H1 (cell line): ENCODE data around the gene HOXC5.

Experiments
- ASH2L ChIP-seq: fragments of 200-600, 300-600 bp; sonication (generic); IDR thresholded peaks from one replicate; pipeline ENCODE4 v1.7.1; 2017; ENCODE audit warnings: low read length
- BCL11A ChIP-seq, 2 experiments: IDR thresholded peaks; one replicate each; pipeline ENCODE4 v1.6.1; 2011; ENCODE audit warnings: low read depth in 2 of 2, low read length in 2 of 2, mild to moderate bottlenecking in 2 of 2
- EP300 ChIP-seq, 2 experiments: IDR thresholded peaks; 1 replicate in 1 of 2; 2 replicates in 1 of 2; pipeline ENCODE4 v1.6.1; 2011 to 2012; ENCODE audit warnings: low read depth in 2 of 2, low read length in 2 of 2, mild to moderate bottlenecking in 2 of 2, borderline replicate concordance in 1 of 2, inconsistent platforms in 1 of 2, moderate library complexity in 1 of 2
- JUND ChIP-seq: IDR thresholded peaks from 2 replicates; pipeline ENCODE4 v1.6.1; 2011; ENCODE audit warnings: mild to moderate bottlenecking, improper control_type of control experiment, low read length
- KDM5A ChIP-seq: fragments of 200-600 bp; IDR thresholded peaks from 2 replicates; pipeline ENCODE4 v1.7.1; 2012; ENCODE audit warnings: mild to moderate bottlenecking, low read length, inconsistent platforms, mixed read lengths
- MAFK ChIP-seq: IDR thresholded peaks from 2 replicates; pipeline ENCODE4 v1.6.1; 2012; ENCODE audit warnings: low read depth, mild to moderate bottlenecking, improper control_type of control experiment, low read length
- POLR2A ChIP-seq, 2 experiments: IDR thresholded peaks; 1 replicate in 1 of 2; 2 replicates in 1 of 2; pipeline ENCODE4 v1.6.1; 2011; ENCODE audit warnings: low read depth in 2 of 2, low read length in 2 of 2, mild to moderate bottlenecking in 2 of 2; ENCODE audit errors: control extremely low read depth in 1 of 2
- POLR2AphosphoS5 ChIP-seq: IDR thresholded peaks from 2 replicates; pipeline ENCODE4 v1.6.1; 2011; ENCODE audit warnings: low read depth, low read length
- SUZ12 ChIP-seq: fragments of 200-600 bp; sonication (generic); IDR thresholded peaks from 2 replicates; pipeline ENCODE4 v1.6.1; 2012; ENCODE audit warnings: mild to moderate bottlenecking, inconsistent platforms, low read length, moderate library complexity, mixed read lengths
- TCF12 ChIP-seq: IDR thresholded peaks from 2 replicates; pipeline ENCODE4 v1.6.1; 2011; ENCODE audit warnings: low read depth, mild to moderate bottlenecking, low read length
- ZNF274 ChIP-seq: IDR thresholded peaks from 2 replicates; pipeline ENCODE4 v1.7.0; 2012; ENCODE audit warnings: low read length, borderline replicate concordance; ENCODE audit errors: extremely low read depth
- TF ChIP-seq, protein P1 (sequence below), 3 experiments: IDR thresholded peaks; 1 replicate in 2 of 3; 2 replicates in 1 of 3; pipeline versions ENCODE4 v1.5.1 to v1.6.1; 2011; ENCODE audit warnings: low read length in 3 of 3, mild to moderate bottlenecking in 3 of 3, inconsistent platforms in 2 of 3, low read depth in 1 of 3, moderate library complexity in 1 of 3; ENCODE audit not compliant: insufficient read depth in 1 of 3; ENCODE audit errors: control extremely low read depth in 1 of 3
- TF ChIP-seq, protein P2 (sequence below): IDR thresholded peaks from 2 replicates; pipeline ENCODE4 v1.6.1; 2012; ENCODE audit warnings: inconsistent platforms

DNA sequence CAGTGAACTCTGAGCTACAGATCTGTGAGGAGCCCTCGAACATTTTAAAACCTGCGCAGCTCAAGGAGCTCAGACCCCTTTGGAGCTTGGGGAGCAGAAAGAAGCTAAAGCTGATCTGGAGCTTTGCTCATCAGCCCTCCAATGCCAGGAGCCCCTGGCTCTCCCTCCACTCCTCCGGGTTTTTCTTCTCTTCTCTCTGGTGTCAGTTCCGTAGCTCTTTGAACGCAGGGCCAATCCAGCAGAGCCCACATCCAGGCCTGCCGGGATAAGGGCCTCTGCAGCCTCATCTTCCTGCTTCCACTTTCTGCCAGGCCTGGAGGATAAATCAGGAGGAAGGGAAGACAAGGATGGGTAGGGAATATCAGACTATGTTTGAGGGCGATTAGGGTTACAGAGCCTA, 26.8 kb downstream of the HOXC5 start:
- TF ChIP-seq, protein P1, sequence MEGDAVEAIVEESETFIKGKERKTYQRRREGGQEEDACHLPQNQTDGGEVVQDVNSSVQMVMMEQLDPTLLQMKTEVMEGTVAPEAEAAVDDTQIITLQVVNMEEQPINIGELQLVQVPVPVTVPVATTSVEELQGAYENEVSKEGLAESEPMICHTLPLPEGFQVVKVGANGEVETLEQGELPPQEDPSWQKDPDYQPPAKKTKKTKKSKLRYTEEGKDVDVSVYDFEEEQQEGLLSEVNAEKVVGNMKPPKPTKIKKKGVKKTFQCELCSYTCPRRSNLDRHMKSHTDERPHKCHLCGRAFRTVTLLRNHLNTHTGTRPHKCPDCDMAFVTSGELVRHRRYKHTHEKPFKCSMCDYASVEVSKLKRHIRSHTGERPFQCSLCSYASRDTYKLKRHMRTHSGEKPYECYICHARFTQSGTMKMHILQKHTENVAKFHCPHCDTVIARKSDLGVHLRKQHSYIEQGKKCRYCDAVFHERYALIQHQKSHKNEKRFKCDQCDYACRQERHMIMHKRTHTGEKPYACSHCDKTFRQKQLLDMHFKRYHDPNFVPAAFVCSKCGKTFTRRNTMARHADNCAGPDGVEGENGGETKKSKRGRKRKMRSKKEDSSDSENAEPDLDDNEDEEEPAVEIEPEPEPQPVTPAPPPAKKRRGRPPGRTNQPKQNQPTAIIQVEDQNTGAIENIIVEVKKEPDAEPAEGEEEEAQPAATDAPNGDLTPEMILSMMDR (IDR thresholded peaks at IDR 0.05; ENCODE audit: control extremely low read depth in 1 of 3, insufficient read depth in 1 of 3, low read depth in 1 of 3, low read length in 3 of 3) = no peak
- no peak for TF ChIP-seq BCL11A (IDR thresholded peaks at IDR 0.05; ENCODE audit: low read depth in 2 of 2, low read length in 2 of 2)
- no peak for TF ChIP-seq POLR2AphosphoS5
- TF ChIP-seq POLR2A (IDR thresholded peaks at IDR 0.05; ENCODE audit: control extremely low read depth in 1 of 2, low read depth in 2 of 2, low read length in 2 of 2) = no peak
- TF ChIP-seq MAFK = no peak
- no peak for TF ChIP-seq EP300 (IDR thresholded peaks at IDR 0.05; ENCODE audit: borderline replicate concordance in 1 of 2, low read depth in 2 of 2, low read length in 2 of 2)
- no peak for TF ChIP-seq KDM5A
- no peak; the same call in 1 of the 2 replicates for TF ChIP-seq SUZ12
- TF ChIP-seq ZNF274 = no peak
- no peak for TF ChIP-seq TCF12
- TF ChIP-seq ASH2L = no peak
- TF ChIP-seq, protein P2, sequence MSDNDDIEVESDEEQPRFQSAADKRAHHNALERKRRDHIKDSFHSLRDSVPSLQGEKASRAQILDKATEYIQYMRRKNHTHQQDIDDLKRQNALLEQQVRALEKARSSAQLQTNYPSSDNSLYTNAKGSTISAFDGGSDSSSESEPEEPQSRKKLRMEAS = no peak
- TF ChIP-seq JUND = no peak
